Measurements from ENCODE around the gene TSPAN16.

DNA sequence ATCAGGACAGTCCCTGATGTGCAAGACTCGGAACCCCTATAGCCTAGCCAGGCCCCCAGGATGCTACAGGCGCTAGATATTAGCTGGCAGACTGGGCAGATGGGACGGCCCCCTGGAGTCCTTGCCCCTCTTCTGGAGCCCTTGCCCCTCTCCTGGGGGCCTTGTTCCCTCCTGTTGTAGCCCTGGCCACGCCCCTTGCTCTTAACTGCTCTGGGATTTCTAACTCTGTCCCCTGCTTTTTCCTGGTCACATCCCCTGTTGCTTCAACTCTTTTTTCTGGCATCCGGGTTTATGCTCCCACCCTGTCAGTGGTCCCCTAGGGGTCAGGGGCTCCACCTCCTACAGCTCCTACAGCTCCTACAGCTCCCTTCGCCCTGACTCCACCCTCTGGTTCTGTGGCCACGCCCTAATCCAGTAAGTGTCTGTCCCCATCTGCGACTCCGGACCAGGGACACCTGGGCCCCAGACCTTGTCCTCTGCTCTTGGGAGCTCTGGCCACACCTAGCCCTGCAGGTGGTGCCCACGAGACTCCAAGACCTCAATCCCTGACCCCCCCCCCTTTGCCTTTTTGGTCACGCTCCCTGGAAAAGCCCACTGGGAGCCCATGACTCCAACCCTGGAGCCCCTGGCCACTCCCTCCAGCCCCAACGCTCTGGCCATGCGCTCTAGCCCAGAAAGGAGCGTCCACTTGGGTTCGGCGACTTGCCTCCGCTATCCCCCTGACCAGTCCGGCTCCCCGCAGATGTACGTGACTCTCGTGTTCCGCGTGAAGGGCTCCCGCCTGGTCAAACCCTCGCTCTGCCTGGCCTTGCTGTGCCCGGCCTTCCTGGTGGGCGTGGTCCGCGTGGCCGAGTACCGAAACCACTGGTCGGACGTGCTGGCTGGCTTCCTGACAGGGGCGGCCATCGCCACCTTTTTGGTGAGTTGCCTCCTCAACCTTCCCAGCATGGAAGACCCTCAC lies 66.1 kb downstream of the TSPAN16 start:
- no peak for TF ChIP-seq POLR2A (IDR thresholded peaks at IDR 0.05)
- TF ChIP-seq POLR2AphosphoS5 (IDR thresholded peaks at IDR 0.05; ENCODE audit: insufficient read depth in 1 of 2, low read depth in 1 of 2), result no peak
- TF ChIP-seq, protein P1, sequence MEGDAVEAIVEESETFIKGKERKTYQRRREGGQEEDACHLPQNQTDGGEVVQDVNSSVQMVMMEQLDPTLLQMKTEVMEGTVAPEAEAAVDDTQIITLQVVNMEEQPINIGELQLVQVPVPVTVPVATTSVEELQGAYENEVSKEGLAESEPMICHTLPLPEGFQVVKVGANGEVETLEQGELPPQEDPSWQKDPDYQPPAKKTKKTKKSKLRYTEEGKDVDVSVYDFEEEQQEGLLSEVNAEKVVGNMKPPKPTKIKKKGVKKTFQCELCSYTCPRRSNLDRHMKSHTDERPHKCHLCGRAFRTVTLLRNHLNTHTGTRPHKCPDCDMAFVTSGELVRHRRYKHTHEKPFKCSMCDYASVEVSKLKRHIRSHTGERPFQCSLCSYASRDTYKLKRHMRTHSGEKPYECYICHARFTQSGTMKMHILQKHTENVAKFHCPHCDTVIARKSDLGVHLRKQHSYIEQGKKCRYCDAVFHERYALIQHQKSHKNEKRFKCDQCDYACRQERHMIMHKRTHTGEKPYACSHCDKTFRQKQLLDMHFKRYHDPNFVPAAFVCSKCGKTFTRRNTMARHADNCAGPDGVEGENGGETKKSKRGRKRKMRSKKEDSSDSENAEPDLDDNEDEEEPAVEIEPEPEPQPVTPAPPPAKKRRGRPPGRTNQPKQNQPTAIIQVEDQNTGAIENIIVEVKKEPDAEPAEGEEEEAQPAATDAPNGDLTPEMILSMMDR (IDR thresholded peaks at IDR 0.05), result no peak

All from vagina (tissue), 2 donors.